HepG2 (cell line): Measurements from ENCODE around the gene PAN3. TPM values are rescaled to one million over a fixed set of nuclear protein-coding genes. Genes with fewer than 3 reads are reported as not detected.

ENCODE experiments used
- ATAC-seq: fragments of 200-7000 bp; cut with Tn5 transposase; 3 replicates; pipeline ENCODE4 v1.9.1; 2020; ENCODE audit warnings: mild to moderate bottlenecking, moderate library complexity
- BruUV-seq: library from RNA; stranded (reverse); fragments of 400-500 nt; replicated peaks from 2 replicates; lab custom pipeline; 2021; lab: Mats Ljungman, UMichigan
- CTCF ChIA-PET: fragments of 300-600 bp; formaldehyde crosslinking; extraction: SDS; loops from one replicate; lab custom pipeline; 2021; ENCODE audit warnings: low total read pairs, inconsistent platforms, low intra/inter-chr PET ratio; lab: Yijun Ruan, JAX
- POLR2A ChIA-PET: fragments of 350-600 bp; sonication (Branson Sonifier 250); formaldehyde crosslinking; loops from one replicate; lab custom pipeline; 2020; ENCODE audit warnings: antibody characterized with exemption, inconsistent platforms; lab: Yijun Ruan, JAX
- DNase-seq: peaks from one replicate; pipeline ENCODE4 v3.0.0-alpha.2; 2015; ENCODE audit warnings: low spot score
- FAIRE-seq: peaks from 3 replicates; lab custom pipeline; 2011; peaks lifted over from hg19 to GRCh38; lab: Jason Lieb, UNC
- H2AFZ ChIP-seq: one replicate; pipeline ENCODE4 v1.6.1; 2011; ENCODE audit warnings: low read length, inconsistent platforms
- H3K27ac ChIP-seq: fragments of 300-600 bp; 3 replicates; pipeline ENCODE4 v1.8.0; 2011; ENCODE audit warnings: mixed run types, mild to moderate bottlenecking, mixed read lengths, low read length, inconsistent platforms; ENCODE audit not compliant: insufficient read depth; ENCODE audit errors: extremely low read length
- H3K27me3 ChIP-seq, 2 experiments: fragments of 200-600 bp in 1 of 2; 2 replicates in 1 of 2; 3 replicates in 1 of 2; pipeline versions ENCODE4 v1.6.0 to v1.8.0; 2011; ENCODE audit warnings: low read length in 2 of 2, mild to moderate bottlenecking in 2 of 2, moderate library complexity in 2 of 2, inconsistent platforms in 1 of 2; ENCODE audit not compliant: insufficient read depth in 2 of 2, control insufficient read depth in 1 of 2
- H3K36me3 ChIP-seq, 2 experiments: fragments of 200-600 bp in 1 of 2; replicated peaks in 1 of 2; 2 replicates in 1 of 2; 3 replicates in 1 of 2; pipeline versions ENCODE4 v1.5.1 to v1.8.0; 2011; ENCODE audit warnings: low read length in 2 of 2, inconsistent platforms in 1 of 2; ENCODE audit not compliant: insufficient read depth in 2 of 2, control insufficient read depth in 1 of 2
- H3K4me1 ChIP-seq: 2 replicates; pipeline ENCODE4 v1.5.1; 2012; ENCODE audit warnings: low read length, inconsistent platforms; ENCODE audit not compliant: insufficient read depth
- H3K4me2 ChIP-seq: 2 replicates; pipeline ENCODE4 v1.6.0; 2011; ENCODE audit warnings: low read depth, low read length, inconsistent platforms
- H3K4me3 ChIP-seq, 3 experiments: fragments of 200-600 bp in 1 of 3; sonication (generic), shearing (Covaris generic) in 1 of 3; replicated peaks in 1 of 3; 2 replicates each; pipeline ENCODE4 v1.5.1; 2011 to 2016; ENCODE audit warnings: low read length in 3 of 3, inconsistent platforms in 2 of 3, low read depth in 2 of 3, mild to moderate bottlenecking in 2 of 3, control low read depth in 1 of 3, mixed read lengths in 1 of 3; ENCODE audit not compliant: insufficient read depth in 1 of 3
- H3K79me2 ChIP-seq: one replicate; pipeline ENCODE4 v1.6.1; 2011; ENCODE audit warnings: low read length, inconsistent platforms; ENCODE audit not compliant: insufficient read depth
- H3K9ac ChIP-seq: 2 replicates; pipeline ENCODE4 v1.6.0; 2011; ENCODE audit warnings: mild to moderate bottlenecking, low read depth, low read length, inconsistent platforms; ENCODE audit not compliant: insufficient read depth
- H3K9me3 ChIP-seq: 2 replicates; pipeline ENCODE4 v1.5.1; 2012; ENCODE audit warnings: mild to moderate bottlenecking, low read length
- H4K20me1 ChIP-seq: 2 replicates; pipeline ENCODE4 v1.6.0; 2011; ENCODE audit warnings: inconsistent platforms, mild to moderate bottlenecking, low read length, moderate library complexity; ENCODE audit not compliant: insufficient read depth
- CCDC6 ChIP-seq: sonication (generic); formaldehyde crosslinking; IDR thresholded peaks from 2 replicates; pipeline ENCODE4 v1.8.1; 2022; ENCODE audit warnings: mild to moderate bottlenecking, missing genetic modification reagents, moderate library complexity
- ESRRA ChIP-seq: sonication (generic); formaldehyde crosslinking; IDR thresholded peaks from 2 replicates; pipeline ENCODE4 v1.5.1; 2020; ENCODE audit warnings: mild to moderate bottlenecking, low read depth, missing genetic modification reagents
- ETV5 ChIP-seq: IDR thresholded peaks from 2 replicates; pipeline ENCODE4 v1.6.1; 2018; ENCODE audit warnings: missing biosample characterization, missing genetic modification reagents, inconsistent platforms, borderline replicate concordance
- GLMP ChIP-seq: sonication (generic); formaldehyde crosslinking; IDR thresholded peaks from 2 replicates; pipeline ENCODE4 v1.9.0; 2021; ENCODE audit warnings: missing genetic modification reagents, mild to moderate bottlenecking, borderline replicate concordance
- HES4 ChIP-seq: sonication (generic); formaldehyde crosslinking; IDR thresholded peaks from 2 replicates; pipeline ENCODE4 v1.9.0; 2021; ENCODE audit warnings: mild to moderate bottlenecking, missing genetic modification reagents, borderline replicate concordance
- IKZF1 ChIP-seq: fragments of 450-650 bp; IDR thresholded peaks from 2 replicates; pipeline ENCODE4 v1.7.1; 2016
- KAT2B ChIP-seq: fragments of 150-350 bp; IDR thresholded peaks from 2 replicates; pipeline ENCODE4 v1.6.1; 2014; ENCODE audit warnings: low read depth, low read length, borderline replicate concordance
- ZBTB7A ChIP-seq: sonication (generic); formaldehyde crosslinking; IDR thresholded peaks from 2 replicates; pipeline ENCODE4 v1.8.0; 2022; ENCODE audit warnings: mild to moderate bottlenecking, missing genetic modification reagents
- ZNF350 ChIP-seq: sonication (generic); formaldehyde crosslinking; IDR thresholded peaks from 2 replicates; pipeline ENCODE4 v1.4.0; 2020; ENCODE audit warnings: mild to moderate bottlenecking, low read depth, missing genetic modification reagents, borderline replicate concordance
- ZNF782 ChIP-seq: sonication (generic); formaldehyde crosslinking; IDR thresholded peaks from 2 replicates; pipeline ENCODE4 v1.4.0; 2020; ENCODE audit warnings: missing genetic modification reagents, mild to moderate bottlenecking, borderline replicate concordance
- WGBS: methylation state at CpG from one replicate; pipeline ENCODE4 v1.1.6; 2017; ENCODE audit warnings: low lambda C conversion rate; 5-methylcytosine and 5-hydroxymethylcytosine counted together
- in situ Hi-C: cut with HindIII; loops from 2 replicates; pipeline ENCODE4 v1.10.0; 2017; ENCODE audit warnings: low pct_unique_long_range_greater_than_20kb; ENCODE audit not compliant: extremely low pct_ligation_motif_present
- intact Hi-C: fragments of 100-400 bp; cut with micrococcal nuclease; formaldehyde crosslinking; loops from one replicate; pipeline ENCODE4 v1.10.0; 2022; ENCODE audit not compliant: unreplicated experiment
- polyA plus RNA-seq, 8 experiments: library from polyadenylated mRNA; depleted of rRNA in 3 of 8; stranded (reverse) in 7 of 8; unstranded in 1 of 8; fragments of >200 nt; fragmentation: Illumina TruSeq in 4 of 8; extraction: Trizol in 4 of 8; gene quantifications; 2 replicates each; pipeline versions ENCODE4 v1.2.1 to v1.2.3, GENCODE V29; 2011 to 2016; ENCODE audit warnings: low read depth in 4 of 8, missing spikeins in 1 of 8, mixed read lengths in 1 of 8; ENCODE audit not compliant: insufficient read depth in 1 of 8
- total RNA-seq, 5 experiments: library from RNA; depleted of rRNA; stranded (reverse); fragments of >200 nt; fragmentation: Illumina TruSeq; extraction: Trizol; gene quantifications; 2 replicates each; pipeline ENCODE4 v1.2.3, GENCODE V29; 2016; ENCODE audit warnings: low read depth in 1 of 5

Gene PAN3
- total and polyA plus RNA-seq, 2 of the 13 experiments (the other 11 are each of a cell fraction or from before 2014, with no cell fraction given), result 9.7 to 10.6 TPM

- TF ChIP-seq KAT2B, result no peak
- no peak for TF ChIP-seq GLMP (CRISPR knock-in tag)
- no peak for TF ChIP-seq ZNF782 (CRISPR knock-in tag)
- no peak for TF ChIP-seq ETV5
- TF ChIP-seq ZBTB7A (CRISPR knock-in tag), result no peak
- TF ChIP-seq, all 625 proteins: peak for 0
These were observed 109.7 kb downstream of the PAN3 start (continued) for GRCh38 chr13:28248080-28248479.

GRCh38 chr13:28250542-28250941 is 112.2 kb downstream of the PAN3 start:
- BruUV-seq, result no TSS peak
- CTCF ChIA-PET, result no interaction called here
- DNase-seq, result no peak
- no peak for TF ChIP-seq ZNF350 (CRISPR knock-in tag)
- no peak for TF ChIP-seq IKZF1
- no peak for TF ChIP-seq ESRRA (CRISPR knock-in tag)
- TF ChIP-seq HES4, result no peak
- no peak for TF ChIP-seq CCDC6
- Histone ChIP-seq H3K79me2 (no peaks in the 10 kb centered on the region), H3K9ac (no peak overlapping the region), H4K20me1 (no peaks in the 10 kb centered on the region), H3K4me2 (no peak overlapping the region), H3K4me3 (no peak overlapping the region), H3K36me3 (no peaks in the 10 kb centered on the region; a peak in 1 of 5 replicates), H2AFZ (no peak overlapping the region), H3K9me3 (no peaks in the 10 kb centered on the region), H3K4me1 (no peaks in the 10 kb centered on the region), H3K27me3 (no peaks in the 10 kb centered on the region), H3K27ac (no peak overlapping the region)
- in situ Hi-C loops (no loop called here), intact Hi-C loops (no loop called here)
- 87% methylated on average over 10 of the region's 10 CpGs for WGBS
- ATAC-seq, result no peak
- POLR2A ChIA-PET, result no interaction called here
- no peak for FAIRE-seq
